H1 (cell line): ENCODE data around the gene OLIG2. TPM values are rescaled to one million over a fixed set of nuclear protein-coding genes. Genes with fewer than 3 reads are reported as not detected.

ENCODE experiments used
- CTCF ChIA-PET: fragments of 300-600 bp; sonication (Branson Sonifier 250); formaldehyde crosslinking; loops from one replicate; lab custom pipeline; 2021; ENCODE audit not compliant: partially characterized antibody; lab: Charles Lee
- POLR2A ChIA-PET: fragments of 300-600 bp; sonication (Branson Sonifier 250); formaldehyde crosslinking; loops from one replicate; lab custom pipeline; 2021; ENCODE audit warnings: inconsistent platforms; ENCODE audit not compliant: partially characterized antibody; lab: Charles Lee
- DNase-seq, 2 experiments: peaks; one replicate each; pipeline versions ENCODE4 v3.0.0 to v3.0.0-alpha.2; 2010 to 2022; ENCODE audit warnings: low spot score in 2 of 2, low read depth in 1 of 2, mixed read lengths in 1 of 2
- FAIRE-seq: peaks from 2 replicates; lab custom pipeline; 2011; peaks lifted over from hg19 to GRCh38; lab: Jason Lieb, UNC
- H2AFZ ChIP-seq: 2 replicates; pipeline ENCODE4 v1.8.1; 2012; ENCODE audit warnings: low read length, inconsistent platforms
- H2AK5ac ChIP-seq: 2 replicates; pipeline ENCODE4 v1.6.1; 2013; ENCODE audit warnings: low read depth, low read length
- H2BK120ac ChIP-seq: replicated peaks from 2 replicates; pipeline ENCODE3; 2013; ENCODE audit warnings: low read depth, low read length, inconsistent platforms
- H2BK12ac ChIP-seq: 2 replicates; pipeline ENCODE4 v1.6.1; 2013; ENCODE audit warnings: low read depth, low read length
- H2BK15ac ChIP-seq: 2 replicates; pipeline ENCODE4 v1.6.1; 2013; ENCODE audit warnings: low read length
- H2BK20ac ChIP-seq: 2 replicates; pipeline ENCODE4 v1.6.1; 2013; ENCODE audit warnings: low read length
- H2BK5ac ChIP-seq: 2 replicates; pipeline ENCODE4 v1.6.1; 2013; ENCODE audit warnings: low read depth, low read length
- H3K14ac ChIP-seq: 2 replicates; pipeline ENCODE4 v1.6.1; 2013; ENCODE audit warnings: inconsistent platforms; ENCODE audit not compliant: insufficient read length
- H3K18ac ChIP-seq: 2 replicates; pipeline ENCODE4 v1.6.1; 2013; ENCODE audit warnings: low read length; ENCODE audit errors: extremely low read depth
- H3K23ac ChIP-seq: 2 replicates; pipeline ENCODE4 v1.6.1; 2013; ENCODE audit warnings: inconsistent platforms; ENCODE audit not compliant: insufficient read length
- H3K23me2 ChIP-seq: 2 replicates; pipeline ENCODE4 v1.6.1; 2013; ENCODE audit warnings: low read depth, low read length
- H3K27ac ChIP-seq: 2 replicates; pipeline ENCODE4 v1.6.1; 2011; ENCODE audit warnings: low read depth, low read length, inconsistent platforms
- H3K27me3 ChIP-seq, 4 experiments: replicated peaks in 1 of 4; 1 replicate in 1 of 4; 2 replicates in 3 of 4; pipeline versions ENCODE4 v1.6.1 to v1.8.1; 2011 to 2013; ENCODE audit warnings: low read length in 3 of 4, mild to moderate bottlenecking in 3 of 4, inconsistent platforms in 2 of 4, mixed read lengths in 2 of 4, moderate library complexity in 1 of 4; ENCODE audit not compliant: control insufficient read depth in 3 of 4, insufficient read depth in 3 of 4; ENCODE audit errors: extremely low read depth in 1 of 4
- H3K36me3 ChIP-seq, 4 experiments: 2 replicates each; pipeline versions ENCODE4 v1.6.1 to v1.8.1; 2011 to 2013; ENCODE audit warnings: mild to moderate bottlenecking in 4 of 4, low read length in 3 of 4, moderate library complexity in 2 of 4, control low read depth in 1 of 4, inconsistent platforms in 1 of 4; ENCODE audit not compliant: insufficient read depth in 4 of 4, control insufficient read depth in 2 of 4
- H3K4ac ChIP-seq: replicated peaks from 2 replicates; pipeline ENCODE3; 2013; ENCODE audit warnings: low read length, low read depth, mixed read lengths, inconsistent platforms; ENCODE audit not compliant: insufficient read length
- H3K4me1 ChIP-seq, 4 experiments: replicated peaks in 1 of 4; 1 replicate in 1 of 4; 2 replicates in 3 of 4; pipeline versions ENCODE4 v1.6.1 to v1.8.1; 2011 to 2013; ENCODE audit warnings: low read length in 3 of 4, inconsistent platforms in 2 of 4, mixed read lengths in 1 of 4; ENCODE audit not compliant: insufficient read depth in 4 of 4, control insufficient read depth in 3 of 4
- H3K4me2 ChIP-seq, 2 experiments: 2 replicates each; pipeline versions ENCODE4 v1.6.1 to v1.8.1; 2011 to 2013; ENCODE audit warnings: low read depth in 2 of 2, low read length in 2 of 2, control low read depth in 1 of 2, inconsistent platforms in 1 of 2, mild to moderate bottlenecking in 1 of 2; ENCODE audit not compliant: insufficient read depth in 1 of 2
- H3K4me3 ChIP-seq, 4 experiments: fragments of 200-600, 300-600 bp in 1 of 4; sonication (generic), shearing (Covaris generic), sonication (Bioruptor Twin) in 1 of 4; 2 replicates each; pipeline versions ENCODE4 v1.5.1 to v1.8.1; 2011 to 2016; ENCODE audit warnings: low read length in 4 of 4, low read depth in 3 of 4, control low read depth in 2 of 4, inconsistent platforms in 2 of 4, mild to moderate bottlenecking in 2 of 4, mixed read lengths in 1 of 4, moderate library complexity in 1 of 4; ENCODE audit not compliant: insufficient read depth in 2 of 4; ENCODE audit errors: extremely low read depth in 1 of 4
- H3K56ac ChIP-seq: replicated peaks from 2 replicates; pipeline ENCODE3; 2013; ENCODE audit warnings: low read depth, mild to moderate bottlenecking, mixed read lengths, low read length, inconsistent platforms; ENCODE audit not compliant: insufficient read length
- H3K79me1 ChIP-seq: 2 replicates; pipeline ENCODE4 v1.6.1; 2013; ENCODE audit warnings: low read depth, low read length, control low read depth
- H3K79me2 ChIP-seq, 2 experiments: 2 replicates each; pipeline versions ENCODE4 v1.6.1 to v1.8.1; 2012 to 2013; ENCODE audit warnings: low read length in 2 of 2, mild to moderate bottlenecking in 2 of 2, inconsistent platforms in 1 of 2; ENCODE audit not compliant: insufficient read depth in 2 of 2, control insufficient read depth in 1 of 2
- H3K9ac ChIP-seq, 4 experiments: replicated peaks in 1 of 4; 1 replicate in 1 of 4; 2 replicates in 3 of 4; pipeline versions ENCODE4 v1.6.1 to v1.8.1; 2011 to 2013; ENCODE audit warnings: low read depth in 3 of 4, low read length in 3 of 4, control low read depth in 2 of 4, mild to moderate bottlenecking in 2 of 4, moderate library complexity in 2 of 4, inconsistent platforms in 1 of 4; ENCODE audit errors: extremely low read depth in 1 of 4
- H3K9me3 ChIP-seq, 2 experiments: 2 replicates each; pipeline versions ENCODE4 v1.6.1 to v1.8.1; 2012 to 2013; ENCODE audit warnings: mild to moderate bottlenecking in 2 of 2, moderate library complexity in 2 of 2, control low read depth in 1 of 2, inconsistent platforms in 1 of 2, low read depth in 1 of 2, low read length in 1 of 2, mixed read lengths in 1 of 2; ENCODE audit not compliant: insufficient read depth in 2 of 2
- H4K20me1 ChIP-seq, 2 experiments: replicated peaks in 1 of 2; 2 replicates each; pipeline versions ENCODE3 to v1.8.1; 2011 to 2013; ENCODE audit warnings: inconsistent platforms in 2 of 2, low read length in 2 of 2, mild to moderate bottlenecking in 1 of 2; ENCODE audit not compliant: insufficient read depth in 2 of 2, control insufficient read depth in 1 of 2
- H4K5ac ChIP-seq: 2 replicates; pipeline ENCODE4 v1.6.1; 2013; ENCODE audit warnings: low read length, low read depth, mixed read lengths, inconsistent platforms; ENCODE audit not compliant: insufficient read length
- H4K8ac ChIP-seq: 2 replicates; pipeline ENCODE4 v1.8.0; 2013; ENCODE audit warnings: mild to moderate bottlenecking, moderate library complexity, low read length, inconsistent platforms; ENCODE audit not compliant: insufficient read depth; ENCODE audit errors: extremely low read depth
- H4K91ac ChIP-seq: replicated peaks from 2 replicates; pipeline ENCODE3; 2013; ENCODE audit warnings: low read length, mixed read lengths, inconsistent platforms; ENCODE audit not compliant: insufficient read length
- BCL11A ChIP-seq, 2 experiments: IDR thresholded peaks; one replicate each; pipeline ENCODE4 v1.6.1; 2011; ENCODE audit warnings: low read depth in 2 of 2, low read length in 2 of 2, mild to moderate bottlenecking in 2 of 2
- EZH2 ChIP-seq: fragments of 200-600 bp; sonication (generic); IDR thresholded peaks from 2 replicates; pipeline ENCODE4 v1.7.1; 2012; ENCODE audit warnings: low read depth, mild to moderate bottlenecking, moderate library complexity, low read length, inconsistent platforms; ENCODE audit not compliant: severe bottlenecking
- RNF2 ChIP-seq: fragments of 200-900, 300-1000 bp; sonication (generic); IDR thresholded peaks from 2 replicates; pipeline ENCODE4 v1.7.1; 2016; ENCODE audit warnings: borderline replicate concordance, low read depth, mild to moderate bottlenecking, antibody characterized with exemption, low read length; ENCODE audit not compliant: poor library complexity, severe bottlenecking; ENCODE audit errors: missing control alignments
- SUZ12 ChIP-seq: fragments of 200-600 bp; sonication (generic); IDR thresholded peaks from 2 replicates; pipeline ENCODE4 v1.6.1; 2012; ENCODE audit warnings: mild to moderate bottlenecking, inconsistent platforms, low read length, moderate library complexity, mixed read lengths
- WGBS, 2 experiments: shearing (Covaris generic) in 1 of 2; methylation state at CpG; one replicate each; pipeline versions ENCODE4 v1.1.6 to v1.1.7; 2013 to 2015; ENCODE audit warnings: low lambda C conversion rate in 2 of 2, mixed read lengths in 2 of 2, inconsistent platforms in 1 of 2, low coverage in 1 of 2, missing lambda C conversion rate in 1 of 2; ENCODE audit not compliant: insufficient replicate concordance in 2 of 2, insufficient coverage in 1 of 2, insufficient read length in 1 of 2; ENCODE audit errors: extremely low coverage in 1 of 2, missing lambda C conversion rate in 1 of 2; 5-methylcytosine and 5-hydroxymethylcytosine counted together
- polyA plus RNA-seq, 7 experiments: library from polyadenylated mRNA; depleted of rRNA in 3 of 7; stranded (reverse) in 5 of 7; unstranded in 2 of 7; fragments of >200 nt in 5 of 7; fragments of 200-250 nt in 2 of 7; gene quantifications; 1 replicate in 5 of 7; 2 replicates in 1 of 7; 4 replicates in 1 of 7; pipeline versions ENCODE4 v1.2.1 to v1.2.3, GENCODE V29; 2011 to 2013; ENCODE audit warnings: missing spikeins in 2 of 7, mixed read lengths in 2 of 7
- total RNA-seq: library from RNA; stranded (reverse); fragmentation: NEBNext Ultra II Directional; extraction: Animal tissue kit (Norgen Biotek cat#: 25700); gene quantifications from 2 replicates; pipeline ENCODE4 v1.2.1, GENCODE V29; 2021

Gene OLIG2
- total and polyA plus RNA-seq, 2 of the 8 experiments (the other 6 are each of a cell fraction or from before 2014, with no cell fraction given) = 0.79 TPM; not detected in 1

DNA sequence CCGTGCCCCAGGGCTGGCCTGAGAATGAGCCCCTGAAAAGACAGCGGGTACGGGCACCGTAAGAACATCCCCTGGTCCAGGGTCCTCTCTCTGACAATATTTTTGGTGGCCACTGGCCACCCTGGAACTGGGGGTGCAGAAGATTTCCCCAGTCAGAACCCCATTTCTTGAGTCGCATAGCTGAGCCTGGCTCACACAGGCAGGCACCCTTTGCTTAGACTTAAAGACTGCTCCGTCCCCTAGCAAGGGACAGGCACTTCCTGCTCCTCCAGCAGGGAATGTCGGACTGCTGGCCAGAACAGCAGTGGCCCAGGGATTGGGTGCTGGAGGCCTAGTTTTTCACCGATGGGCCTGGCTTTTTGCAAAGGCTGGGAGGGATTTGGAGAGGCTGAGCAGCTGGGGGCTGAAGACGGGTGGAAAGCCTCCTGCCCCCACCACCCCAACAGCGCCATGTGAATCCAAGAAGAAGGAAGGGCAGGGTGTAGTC lies 4.3 kb downstream of the OLIG2 start:
- Histone ChIP-seq H4K5ac (no peak overlapping the region), H3K4me1 (peaks cover 3 to 42% (median 27%) of the 10 kb centered on the region in 4 experiments), H3K4ac (no peak overlapping the region), H3K9ac (no peak overlapping the region), H3K4me3 (peak overlapping the region in 1 of 4 experiments; percentile 25; a peak in 1 of 8 replicates), H3K36me3 (peaks cover 0 to 5% (median 0%) of the 10 kb centered on the region in 4 experiments; a peak in 1 of 8 replicates), H3K23me2 (peaks cover 6% of the 10 kb centered on the region; the same call in 1 of the 2 replicates), H3K23ac (no peak overlapping the region), H2BK5ac (no peak overlapping the region), H2BK12ac (no peak overlapping the region), H3K79me2 (no peaks in the 10 kb centered on the region), H3K14ac (no peak overlapping the region), H2BK15ac (no peak overlapping the region), H4K8ac (no peak overlapping the region), H3K27me3 (peaks cover 90 to 99% (median 98%) of the 10 kb centered on the region in 4 experiments), H3K27ac (no peak overlapping the region), H3K79me1 (no peaks in the 10 kb centered on the region), H4K91ac (no peak overlapping the region), H3K18ac (no peak overlapping the region), H2AFZ (no peak overlapping the region), H3K9me3 (no peaks in the 10 kb centered on the region), H2BK120ac (no peak overlapping the region), H2BK20ac (no peak overlapping the region), H2AK5ac (peak overlapping the region; percentile 32; the same call in 1 of the 2 replicates), H4K20me1 (peaks cover 13 to 21% of the 10 kb centered on the region in 2 experiments), H3K4me2 (peak overlapping the region; percentile 31 to 40; a peak in 3 of 4 replicates), H3K56ac (no peak overlapping the region)
- CTCF ChIA-PET = interaction anchor here (0.8 to 2.9 kb wide), 5 partner anchors 10 to 97 kb away, joined by 3 to 7 read pairs (median 5); no protein-coding TSS in a partner anchor
- 29% methylated on average over 10 of the region's 10 CpGs; no CpG with 5 or more reads in 1 of the 2 experiments for WGBS, 2 experiments
- TF ChIP-seq SUZ12 = peak; percentile 74
- no peak for TF ChIP-seq BCL11A (IDR thresholded peaks at IDR 0.05; ENCODE audit: low read depth in 2 of 2, low read length in 2 of 2)
- TF ChIP-seq RNF2 = peak; percentile 2
- peak; percentile 78 for TF ChIP-seq EZH2
- DNase-seq (peak in 1 of 2 experiments; percentile 54), FAIRE-seq (no peak)
- POLR2A ChIA-PET = interaction anchor here (1.3 to 2.2 kb wide), 2 partner anchors 10 to 450 kb away, joined by 3 to 7 read pairs; partner anchors contain the start of gene TMEM50B
